Measurements from ENCODE around the gene TRAPPC3L.

GRCh38 chr6:116586276-116586675, 40.8 kb upstream of the TRAPPC3L start:
- TF ChIP-seq CTCF (IDR thresholded peaks at IDR 0.05): no peak
- no peak for TF ChIP-seq POLR2A (IDR thresholded peaks at IDR 0.05)
- no peak for TF ChIP-seq POLR2AphosphoS5 (IDR thresholded peaks at IDR 0.05)
- TF ChIP-seq EP300 (IDR thresholded peaks at IDR 0.05): no peak
